H1 (cell line): ENCODE measurements around the gene IL6ST. TPM values are rescaled to one million over a fixed set of nuclear protein-coding genes. Genes with fewer than 3 reads are reported as not detected.

ENCODE experiments used
- CTCF ChIA-PET: fragments of 300-600 bp; sonication (Branson Sonifier 250); formaldehyde crosslinking; loops from one replicate; lab custom pipeline; 2021; ENCODE audit not compliant: partially characterized antibody; lab: Charles Lee
- POLR2A ChIA-PET: fragments of 300-600 bp; sonication (Branson Sonifier 250); formaldehyde crosslinking; loops from one replicate; lab custom pipeline; 2021; ENCODE audit warnings: inconsistent platforms; ENCODE audit not compliant: partially characterized antibody; lab: Charles Lee
- DNase-seq, 2 experiments: peaks; one replicate each; pipeline versions ENCODE4 v3.0.0 to v3.0.0-alpha.2; 2010 to 2022; ENCODE audit warnings: low spot score in 2 of 2, low read depth in 1 of 2, mixed read lengths in 1 of 2
- FAIRE-seq: peaks from 2 replicates; lab custom pipeline; 2011; peaks lifted over from hg19 to GRCh38; lab: Jason Lieb, UNC
- H2AFZ ChIP-seq: 2 replicates; pipeline ENCODE4 v1.8.1; 2012; ENCODE audit warnings: low read length, inconsistent platforms
- H2AK5ac ChIP-seq: 2 replicates; pipeline ENCODE4 v1.6.1; 2013; ENCODE audit warnings: low read depth, low read length
- H2BK120ac ChIP-seq: replicated peaks from 2 replicates; pipeline ENCODE3; 2013; ENCODE audit warnings: low read depth, low read length, inconsistent platforms
- H2BK12ac ChIP-seq: 2 replicates; pipeline ENCODE4 v1.6.1; 2013; ENCODE audit warnings: low read depth, low read length
- H2BK15ac ChIP-seq: 2 replicates; pipeline ENCODE4 v1.6.1; 2013; ENCODE audit warnings: low read length
- H2BK20ac ChIP-seq: 2 replicates; pipeline ENCODE4 v1.6.1; 2013; ENCODE audit warnings: low read length
- H2BK5ac ChIP-seq: 2 replicates; pipeline ENCODE4 v1.6.1; 2013; ENCODE audit warnings: low read depth, low read length
- H3K14ac ChIP-seq: 2 replicates; pipeline ENCODE4 v1.6.1; 2013; ENCODE audit warnings: inconsistent platforms; ENCODE audit not compliant: insufficient read length
- H3K18ac ChIP-seq: 2 replicates; pipeline ENCODE4 v1.6.1; 2013; ENCODE audit warnings: low read length; ENCODE audit errors: extremely low read depth
- H3K23ac ChIP-seq: 2 replicates; pipeline ENCODE4 v1.6.1; 2013; ENCODE audit warnings: inconsistent platforms; ENCODE audit not compliant: insufficient read length
- H3K23me2 ChIP-seq: 2 replicates; pipeline ENCODE4 v1.6.1; 2013; ENCODE audit warnings: low read depth, low read length
- H3K27ac ChIP-seq: 2 replicates; pipeline ENCODE4 v1.6.1; 2011; ENCODE audit warnings: low read depth, low read length, inconsistent platforms
- H3K27me3 ChIP-seq, 4 experiments: replicated peaks in 1 of 4; 1 replicate in 1 of 4; 2 replicates in 3 of 4; pipeline versions ENCODE4 v1.6.1 to v1.8.1; 2011 to 2013; ENCODE audit warnings: low read length in 3 of 4, mild to moderate bottlenecking in 3 of 4, inconsistent platforms in 2 of 4, mixed read lengths in 2 of 4, moderate library complexity in 1 of 4; ENCODE audit not compliant: control insufficient read depth in 3 of 4, insufficient read depth in 3 of 4; ENCODE audit errors: extremely low read depth in 1 of 4
- H3K36me3 ChIP-seq, 4 experiments: 2 replicates each; pipeline versions ENCODE4 v1.6.1 to v1.8.1; 2011 to 2013; ENCODE audit warnings: mild to moderate bottlenecking in 4 of 4, low read length in 3 of 4, moderate library complexity in 2 of 4, control low read depth in 1 of 4, inconsistent platforms in 1 of 4; ENCODE audit not compliant: insufficient read depth in 4 of 4, control insufficient read depth in 2 of 4
- H3K4ac ChIP-seq: replicated peaks from 2 replicates; pipeline ENCODE3; 2013; ENCODE audit warnings: low read length, low read depth, mixed read lengths, inconsistent platforms; ENCODE audit not compliant: insufficient read length
- H3K4me1 ChIP-seq, 4 experiments: replicated peaks in 1 of 4; 1 replicate in 1 of 4; 2 replicates in 3 of 4; pipeline versions ENCODE4 v1.6.1 to v1.8.1; 2011 to 2013; ENCODE audit warnings: low read length in 3 of 4, inconsistent platforms in 2 of 4, mixed read lengths in 1 of 4; ENCODE audit not compliant: insufficient read depth in 4 of 4, control insufficient read depth in 3 of 4
- H3K4me2 ChIP-seq, 2 experiments: 2 replicates each; pipeline versions ENCODE4 v1.6.1 to v1.8.1; 2011 to 2013; ENCODE audit warnings: low read depth in 2 of 2, low read length in 2 of 2, control low read depth in 1 of 2, inconsistent platforms in 1 of 2, mild to moderate bottlenecking in 1 of 2; ENCODE audit not compliant: insufficient read depth in 1 of 2
- H3K4me3 ChIP-seq, 4 experiments: fragments of 200-600, 300-600 bp in 1 of 4; sonication (generic), shearing (Covaris generic), sonication (Bioruptor Twin) in 1 of 4; 2 replicates each; pipeline versions ENCODE4 v1.5.1 to v1.8.1; 2011 to 2016; ENCODE audit warnings: low read length in 4 of 4, low read depth in 3 of 4, control low read depth in 2 of 4, inconsistent platforms in 2 of 4, mild to moderate bottlenecking in 2 of 4, mixed read lengths in 1 of 4, moderate library complexity in 1 of 4; ENCODE audit not compliant: insufficient read depth in 2 of 4; ENCODE audit errors: extremely low read depth in 1 of 4
- H3K56ac ChIP-seq: replicated peaks from 2 replicates; pipeline ENCODE3; 2013; ENCODE audit warnings: low read depth, mild to moderate bottlenecking, mixed read lengths, low read length, inconsistent platforms; ENCODE audit not compliant: insufficient read length
- H3K79me1 ChIP-seq: 2 replicates; pipeline ENCODE4 v1.6.1; 2013; ENCODE audit warnings: low read depth, low read length, control low read depth
- H3K79me2 ChIP-seq, 2 experiments: 2 replicates each; pipeline versions ENCODE4 v1.6.1 to v1.8.1; 2012 to 2013; ENCODE audit warnings: low read length in 2 of 2, mild to moderate bottlenecking in 2 of 2, inconsistent platforms in 1 of 2; ENCODE audit not compliant: insufficient read depth in 2 of 2, control insufficient read depth in 1 of 2
- H3K9ac ChIP-seq, 4 experiments: replicated peaks in 1 of 4; 1 replicate in 1 of 4; 2 replicates in 3 of 4; pipeline versions ENCODE4 v1.6.1 to v1.8.1; 2011 to 2013; ENCODE audit warnings: low read depth in 3 of 4, low read length in 3 of 4, control low read depth in 2 of 4, mild to moderate bottlenecking in 2 of 4, moderate library complexity in 2 of 4, inconsistent platforms in 1 of 4; ENCODE audit errors: extremely low read depth in 1 of 4
- H3K9me3 ChIP-seq, 2 experiments: 2 replicates each; pipeline versions ENCODE4 v1.6.1 to v1.8.1; 2012 to 2013; ENCODE audit warnings: mild to moderate bottlenecking in 2 of 2, moderate library complexity in 2 of 2, control low read depth in 1 of 2, inconsistent platforms in 1 of 2, low read depth in 1 of 2, low read length in 1 of 2, mixed read lengths in 1 of 2; ENCODE audit not compliant: insufficient read depth in 2 of 2
- H4K20me1 ChIP-seq, 2 experiments: replicated peaks in 1 of 2; 2 replicates each; pipeline versions ENCODE3 to v1.8.1; 2011 to 2013; ENCODE audit warnings: inconsistent platforms in 2 of 2, low read length in 2 of 2, mild to moderate bottlenecking in 1 of 2; ENCODE audit not compliant: insufficient read depth in 2 of 2, control insufficient read depth in 1 of 2
- H4K5ac ChIP-seq: 2 replicates; pipeline ENCODE4 v1.6.1; 2013; ENCODE audit warnings: low read length, low read depth, mixed read lengths, inconsistent platforms; ENCODE audit not compliant: insufficient read length
- H4K8ac ChIP-seq: 2 replicates; pipeline ENCODE4 v1.8.0; 2013; ENCODE audit warnings: mild to moderate bottlenecking, moderate library complexity, low read length, inconsistent platforms; ENCODE audit not compliant: insufficient read depth; ENCODE audit errors: extremely low read depth
- H4K91ac ChIP-seq: replicated peaks from 2 replicates; pipeline ENCODE3; 2013; ENCODE audit warnings: low read length, mixed read lengths, inconsistent platforms; ENCODE audit not compliant: insufficient read length
- BRCA1 ChIP-seq: IDR thresholded peaks from 2 replicates; pipeline ENCODE4 v1.6.1; 2012; ENCODE audit warnings: low read depth, low read length, improper control_type of control experiment
- GTF2F1 ChIP-seq: IDR thresholded peaks from 2 replicates; pipeline ENCODE4 v1.6.1; 2012; ENCODE audit warnings: low read depth, low read length, improper control_type of control experiment, borderline replicate concordance
- MAFK ChIP-seq: IDR thresholded peaks from 2 replicates; pipeline ENCODE4 v1.6.1; 2012; ENCODE audit warnings: low read depth, mild to moderate bottlenecking, improper control_type of control experiment, low read length
- RXRA ChIP-seq: IDR thresholded peaks from 2 replicates; pipeline ENCODE4 v1.6.1; 2011; ENCODE audit warnings: low read depth, mild to moderate bottlenecking, low read length, moderate library complexity; ENCODE audit not compliant: insufficient read depth
- SAP30 ChIP-seq: fragments of 300-600 bp; sonication (generic); IDR thresholded peaks from 2 replicates; pipeline ENCODE4 v1.7.1; 2012; ENCODE audit warnings: low read length, moderate library complexity, mild to moderate bottlenecking, inconsistent platforms; ENCODE audit not compliant: insufficient read depth, insufficient replicate concordance
- SIN3A ChIP-seq, 2 experiments: IDR thresholded peaks in 1 of 2; conservative IDR thresholded peaks in 1 of 2; 2 replicates each; pipeline ENCODE4 v1.6.1; 2011 to 2012; ENCODE audit warnings: low read length in 2 of 2, improper control_type of control experiment in 1 of 2, low read depth in 1 of 2, mild to moderate bottlenecking in 1 of 2
- WGBS, 2 experiments: shearing (Covaris generic) in 1 of 2; methylation state at CpG; one replicate each; pipeline versions ENCODE4 v1.1.6 to v1.1.7; 2013 to 2015; ENCODE audit warnings: low lambda C conversion rate in 2 of 2, mixed read lengths in 2 of 2, inconsistent platforms in 1 of 2, low coverage in 1 of 2, missing lambda C conversion rate in 1 of 2; ENCODE audit not compliant: insufficient replicate concordance in 2 of 2, insufficient coverage in 1 of 2, insufficient read length in 1 of 2; ENCODE audit errors: extremely low coverage in 1 of 2, missing lambda C conversion rate in 1 of 2; 5-methylcytosine and 5-hydroxymethylcytosine counted together
- polyA plus RNA-seq, 7 experiments: library from polyadenylated mRNA; depleted of rRNA in 3 of 7; stranded (reverse) in 5 of 7; unstranded in 2 of 7; fragments of >200 nt in 5 of 7; fragments of 200-250 nt in 2 of 7; gene quantifications; 1 replicate in 5 of 7; 2 replicates in 1 of 7; 4 replicates in 1 of 7; pipeline versions ENCODE4 v1.2.1 to v1.2.3, GENCODE V29; 2011 to 2013; ENCODE audit warnings: missing spikeins in 2 of 7, mixed read lengths in 2 of 7
- total RNA-seq: library from RNA; stranded (reverse); fragmentation: NEBNext Ultra II Directional; extraction: Animal tissue kit (Norgen Biotek cat#: 25700); gene quantifications from 2 replicates; pipeline ENCODE4 v1.2.1, GENCODE V29; 2021
- TF ChIP-seq, protein P1 (sequence below): IDR thresholded peaks from 2 replicates; pipeline ENCODE4 v1.6.1; 2012; ENCODE audit warnings: inconsistent platforms

IL6ST gene
- total and polyA plus RNA-seq, 2 of the 8 experiments (the other 6 are each of a cell fraction or from before 2014, with no cell fraction given): 1.4 to 11.1 TPM

DNA sequence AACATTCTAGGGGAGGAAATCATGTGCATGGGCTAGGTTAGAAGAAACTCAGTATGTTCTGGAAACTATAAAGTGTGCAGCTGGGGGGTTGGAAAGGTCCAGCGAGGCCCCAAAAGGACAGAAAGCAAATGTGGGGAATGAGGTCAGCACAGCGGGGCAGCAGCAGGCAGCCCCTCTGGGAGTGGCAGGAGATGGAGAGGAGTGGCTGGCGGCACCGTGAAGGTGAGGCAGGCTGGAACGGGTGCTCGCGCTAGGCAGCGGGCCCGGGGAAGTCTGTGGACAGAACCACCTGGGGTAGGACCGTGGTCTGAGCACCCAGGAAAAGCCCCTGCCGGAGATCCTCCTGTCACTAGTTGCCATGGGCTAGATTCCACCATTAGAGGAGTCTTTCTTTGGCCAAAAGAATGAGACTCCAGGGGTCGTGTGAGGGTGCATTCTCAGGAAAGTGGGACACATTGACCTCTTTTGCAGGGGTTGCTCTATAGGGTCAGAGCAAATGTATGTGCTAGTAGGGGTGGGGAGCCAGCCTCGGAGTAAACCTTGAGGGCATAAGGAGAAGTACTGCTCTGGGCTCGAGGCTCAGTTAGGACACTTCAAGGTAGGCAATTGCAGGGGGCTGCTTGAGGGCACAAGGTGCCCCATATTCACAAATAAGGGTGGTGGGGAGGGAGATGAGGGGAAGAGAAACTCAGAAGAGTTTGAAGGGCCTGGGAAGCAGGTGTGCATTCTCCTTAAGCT lies 61.2 kb downstream of the IL6ST start:
- H3K27ac ChIP-seq: no peak overlapping the region
- POLR2A ChIA-PET: no interaction called here
- H2BK120ac ChIP-seq: no peak overlapping the region
- H2BK12ac ChIP-seq: no peak overlapping the region
- no peak overlapping the region for H4K5ac ChIP-seq
- no peaks in the 10 kb centered on the region for H3K9me3 ChIP-seq
- H3K9ac ChIP-seq: no peak overlapping the region
- no peak overlapping the region for H3K4ac ChIP-seq
- no peak overlapping the region for H2AK5ac ChIP-seq
- H3K56ac ChIP-seq: no peak overlapping the region
- no peak overlapping the region for H3K23ac ChIP-seq
- H3K27me3 ChIP-seq: peaks cover 0 to 1% (median 0%) of the 10 kb centered on the region in 4 experiments; a peak in 1 of 7 replicates
- no peaks in the 10 kb centered on the region for H3K79me1 ChIP-seq
- CTCF ChIA-PET: interaction anchor here (0.6 to 4.3 kb wide), 6 partner anchors 132 to 537 kb away, joined by 3 to 71 read pairs (median 3); no protein-coding TSS in a partner anchor
- H4K8ac ChIP-seq: no peak overlapping the region
- no peak for DNase-seq
- TF ChIP-seq SAP30 (no peak), RXRA (no peak), MAFK (no peak), SIN3A (conservative IDR thresholded peaks at IDR 0.05 in 1 of 2, IDR thresholded peaks at IDR 0.05 in 1 of 2; ENCODE audit: low read depth in 1 of 2, low read length in 2 of 2) (no peak), BRCA1 (no peak), GTF2F1 (no peak)
- TF ChIP-seq, protein P1, sequence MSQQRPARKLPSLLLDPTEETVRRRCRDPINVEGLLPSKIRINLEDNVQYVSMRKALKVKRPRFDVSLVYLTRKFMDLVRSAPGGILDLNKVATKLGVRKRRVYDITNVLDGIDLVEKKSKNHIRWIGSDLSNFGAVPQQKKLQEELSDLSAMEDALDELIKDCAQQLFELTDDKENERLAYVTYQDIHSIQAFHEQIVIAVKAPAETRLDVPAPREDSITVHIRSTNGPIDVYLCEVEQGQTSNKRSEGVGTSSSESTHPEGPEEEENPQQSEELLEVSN: no peak
- H3K14ac ChIP-seq: no peak overlapping the region
- H3K4me3 ChIP-seq: no peak overlapping the region
- H2BK20ac ChIP-seq: no peak overlapping the region
- H3K18ac ChIP-seq: no peak overlapping the region
- no peaks in the 10 kb centered on the region for H3K36me3 ChIP-seq
- H4K91ac ChIP-seq: no peak overlapping the region
- FAIRE-seq: no peak
- 95% methylated on average over 14 of the region's 14 CpGs; no CpG with 5 or more reads in 1 of the 2 experiments for WGBS, 2 experiments
- H3K4me1 ChIP-seq: no peaks in the 10 kb centered on the region
- no peak overlapping the region for H3K4me2 ChIP-seq
- no peak overlapping the region for H2AFZ ChIP-seq
- H4K20me1 ChIP-seq: no peaks in the 10 kb centered on the region
- H3K79me2 ChIP-seq: no peaks in the 10 kb centered on the region
- H3K23me2 ChIP-seq: no peaks in the 10 kb centered on the region
- H2BK15ac ChIP-seq: no peak overlapping the region
- no peak overlapping the region for H2BK5ac ChIP-seq
